GM19397 (cell line): Measurements from ENCODE around the gene CDH4.
"Not testable (repeated sequence)": the region's sequence is repeated elsewhere in the genome, so short reads cannot be mapped to it uniquely, and the experiment has no call there.

ENCODE experiments used
- ATAC-seq: cut with Tn5 transposase; IDR thresholded peaks from one replicate; pipeline ENCODE4 v1.9.1; 2021; ENCODE audit warnings: mild to moderate bottlenecking, moderate library complexity; ENCODE audit not compliant: unreplicated experiment

CDH4 gene

DNA sequence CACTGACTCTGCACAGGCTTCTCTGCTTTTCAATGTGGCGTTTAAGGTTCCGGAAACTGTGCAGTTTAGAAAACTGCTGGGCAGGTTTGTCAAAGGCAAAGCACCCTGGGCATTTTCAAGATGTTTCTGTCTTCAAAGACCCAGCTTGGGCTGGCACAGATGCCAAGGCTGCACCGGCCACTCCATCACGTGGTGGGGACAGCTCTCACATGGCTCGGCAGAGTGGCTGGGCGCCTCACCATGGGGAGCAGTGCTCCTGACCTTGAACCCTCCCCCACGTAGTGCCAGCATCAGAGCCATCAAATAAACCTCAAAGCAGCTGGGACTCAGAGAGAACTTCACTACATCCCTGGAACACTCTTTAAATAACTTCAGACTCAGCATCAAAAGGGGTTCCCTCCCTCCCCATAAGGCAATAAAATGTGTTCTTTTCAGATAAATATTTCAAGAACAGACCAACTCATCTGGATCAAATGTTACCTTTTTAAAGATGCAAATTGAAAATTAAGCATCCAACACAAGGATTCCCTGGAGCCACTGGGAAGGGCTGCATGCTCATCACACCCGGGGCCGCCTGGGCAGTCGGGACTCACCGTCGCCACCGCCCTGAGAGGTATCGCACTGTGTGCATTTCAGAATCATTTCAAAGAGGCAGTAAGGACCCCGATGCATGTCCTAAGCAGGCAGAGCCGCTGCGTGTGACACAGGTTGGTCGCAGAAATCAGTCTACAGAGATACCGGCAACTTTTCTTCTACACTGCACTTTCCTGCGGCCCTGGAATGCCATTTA lies 157.1 kb downstream of the CDH4 start:
- ATAC-seq, result no peak

DNA sequence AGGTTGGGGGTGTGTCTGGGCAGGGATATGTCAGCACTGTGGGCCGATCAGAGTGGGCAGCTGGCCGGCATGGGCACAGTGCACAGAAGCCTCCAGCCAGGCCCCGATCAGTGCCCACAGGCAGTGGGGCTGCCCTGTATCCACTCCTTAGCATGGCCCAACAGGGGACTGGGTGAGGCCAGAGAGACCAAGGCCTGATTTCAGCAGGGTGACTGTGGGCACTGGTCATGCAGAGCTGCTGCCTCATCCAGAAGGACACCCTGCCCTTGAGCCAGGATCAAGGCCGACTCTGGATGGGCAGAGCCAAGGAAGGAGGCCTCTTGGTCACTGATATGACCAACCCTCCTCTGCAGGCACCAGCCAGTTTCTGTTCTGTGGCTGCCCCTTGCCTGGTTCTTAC lies 159.7 kb downstream of the CDH4 start:
- no peak for ATAC-seq

GRCh38 chr20:61413752-61414151 lies 161.7 kb downstream of the CDH4 start:
- no peak for ATAC-seq

GRCh38 chr20:61414455-61414991 lies 162.5 kb downstream of the CDH4 start:
- ATAC-seq, result no peak

DNA sequence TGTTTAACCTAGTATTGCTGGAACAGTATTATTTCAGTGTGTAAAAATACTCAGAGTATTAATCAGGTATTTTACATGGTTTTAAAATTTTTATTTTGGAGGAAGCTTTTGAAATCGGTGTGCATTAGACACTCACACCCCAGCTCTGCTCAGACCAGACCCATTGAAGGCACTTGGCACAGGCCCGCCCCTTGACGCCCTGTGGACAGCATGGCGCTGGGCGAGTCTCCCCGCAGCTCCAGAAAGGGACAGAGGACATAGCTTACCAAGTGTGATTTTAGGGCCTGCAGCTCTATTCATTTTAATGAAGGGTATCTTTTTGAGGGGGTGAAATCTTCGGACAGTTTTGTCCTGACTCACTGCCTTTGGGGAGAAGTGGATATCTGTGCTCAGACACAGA lies 164.5 kb downstream of the CDH4 start:
- ATAC-seq, result no peak

- ATAC-seq, result no peak
These were observed 165.3 kb downstream of the CDH4 start for GRCh38 chr20:61417221-61417941.

- ATAC-seq, result no peak
These were observed 166.9 kb downstream of the CDH4 start for GRCh38 chr20:61419010-61419409.

- no peak for ATAC-seq
These were observed 167.4 kb downstream of the CDH4 start for GRCh38 chr20:61419501-61419900.

DNA sequence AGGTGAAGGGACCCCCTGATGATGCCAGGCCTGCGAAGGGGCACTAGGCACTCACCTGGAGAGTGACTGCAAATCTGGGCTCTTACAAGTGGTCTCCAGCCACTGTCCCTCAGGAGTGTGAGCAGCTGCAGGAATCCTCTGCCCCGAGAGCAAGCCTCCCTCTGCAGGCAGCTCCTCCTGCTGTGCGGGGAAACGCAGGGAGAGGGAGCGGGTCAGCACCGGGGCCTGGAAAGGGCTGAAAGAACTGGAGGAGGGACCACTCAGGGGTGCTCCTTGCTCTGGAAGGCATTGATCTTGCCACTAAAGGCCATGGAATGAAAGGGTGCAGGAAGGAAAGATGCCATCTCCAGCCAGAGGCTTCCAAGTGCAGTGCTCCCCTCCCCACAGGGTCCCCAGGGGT lies 168.0 kb downstream of the CDH4 start:
- ATAC-seq, result no peak

DNA sequence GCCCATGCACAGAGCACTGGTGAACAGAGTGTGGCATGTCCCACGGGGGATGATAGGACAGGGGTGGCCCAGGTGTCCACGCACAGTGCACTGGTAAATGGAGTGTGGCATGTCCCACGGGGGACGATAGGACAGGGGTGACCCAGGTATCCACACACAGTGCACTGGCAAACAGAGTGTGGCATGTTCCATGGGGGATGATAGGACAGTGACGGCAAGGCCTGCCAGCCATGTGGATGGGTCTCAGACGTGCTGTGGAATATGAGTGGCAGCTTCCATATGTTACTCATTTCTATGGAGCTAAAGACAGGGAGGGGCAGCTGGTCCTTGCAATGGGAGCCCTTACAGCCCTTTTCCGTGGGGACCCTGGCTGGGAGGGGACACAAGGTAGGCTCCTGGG lies 168.7 kb downstream of the CDH4 start:
- ATAC-seq, result no peak

- ATAC-seq, result no peak
These were observed 170.8 kb downstream of the CDH4 start for GRCh38 chr20:61422636-61423425.

GRCh38 chr20:61424011-61424627 lies 172.1 kb downstream of the CDH4 start:
- no peak for ATAC-seq

GRCh38 chr20:61424628-61425420 lies 172.8 kb downstream of the CDH4 start:
- no peak for ATAC-seq

DNA sequence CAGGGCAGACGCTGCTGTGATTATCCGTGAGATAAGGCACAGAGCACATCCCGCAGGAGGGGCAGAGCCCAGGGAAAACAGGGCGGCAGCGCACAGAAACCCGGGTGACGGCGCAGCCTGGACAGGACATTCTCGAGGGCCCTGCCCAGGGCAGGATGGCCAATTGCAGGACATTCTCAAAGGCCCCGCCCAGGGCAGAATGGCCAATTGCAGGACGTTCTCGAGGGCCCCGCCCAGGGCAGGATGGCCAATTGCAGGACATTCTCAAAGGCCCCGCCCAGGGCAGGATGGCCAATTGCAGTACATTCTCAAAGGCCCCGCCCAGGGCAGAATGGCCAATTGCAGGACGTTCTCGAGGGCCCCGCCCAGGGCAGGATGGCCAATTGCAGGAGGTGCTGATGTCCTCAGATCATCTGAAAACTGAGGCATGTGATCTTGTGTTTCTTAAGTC lies 173.5 kb downstream of the CDH4 start:
- not testable (repeated sequence) for ATAC-seq

GRCh38 chr20:61426352-61426751 lies 174.3 kb downstream of the CDH4 start:
- no peak for ATAC-seq

GRCh38 chr20:61429458-61430227 lies 177.6 kb downstream of the CDH4 start:
- no peak for ATAC-seq

- no peak for ATAC-seq
These were observed 178.2 kb downstream of the CDH4 start for GRCh38 chr20:61430228-61430624.

DNA sequence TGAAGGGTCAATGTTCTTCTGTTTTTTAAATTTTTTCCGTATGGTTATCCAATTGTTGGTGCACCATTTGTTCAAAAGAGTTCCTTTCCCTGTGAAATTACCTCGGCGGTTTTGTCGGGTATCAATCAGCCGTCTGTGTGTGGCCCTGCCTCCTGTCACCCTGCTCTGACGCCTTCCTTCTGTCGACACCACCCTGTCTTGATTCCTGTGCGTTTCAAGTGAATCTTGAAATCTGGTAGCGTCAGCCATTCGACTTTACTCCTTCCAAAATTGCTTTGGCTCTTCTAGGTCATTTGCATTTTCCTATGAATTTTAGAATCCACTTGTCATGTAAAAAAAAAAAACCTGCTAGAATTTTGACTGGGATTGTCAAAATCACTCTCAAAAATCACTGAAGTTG lies 181.1 kb downstream of the CDH4 start:
- ATAC-seq, result no peak

DNA sequence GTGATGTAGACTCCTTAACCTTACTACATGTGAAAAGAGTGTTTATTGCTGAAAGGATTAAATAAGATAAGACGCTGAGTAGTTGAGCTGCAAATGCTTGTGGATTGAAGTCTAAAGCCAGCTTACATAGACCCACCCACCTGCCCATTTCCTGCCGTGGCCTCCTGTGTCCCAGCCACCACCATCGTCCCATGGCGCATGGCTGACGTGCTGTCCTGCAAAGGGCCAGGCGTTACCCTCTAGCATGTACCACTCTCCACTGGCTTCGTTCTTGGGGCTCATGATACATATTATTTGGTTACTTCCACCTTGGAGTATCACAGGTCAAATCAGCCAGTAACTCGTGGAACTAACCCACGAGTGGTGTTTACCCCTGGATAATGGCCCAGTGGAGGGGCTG lies 181.8 kb downstream of the CDH4 start:
- no peak for ATAC-seq
